ENCODE data around the gene BMP7. TPM values are rescaled to one million over a fixed set of nuclear protein-coding genes. Genes with fewer than 3 reads are reported as not detected.

Gene BMP7
- total RNA-seq, 2 experiments from 2014 or later: not detected

- no peak for DNase-seq
- Mint-ChIP-seq H3K9me3 (no peaks in the 10 kb centered on the region), H3K4me1 (peaks cover 4% of the 10 kb centered on the region), H3K27ac (no peak overlapping the region), H3K4me3 (no peak overlapping the region), H3K27me3 (peaks cover 4% of the 10 kb centered on the region), H3K36me3 (no peaks in the 10 kb centered on the region)
- POLR2A ChIA-PET: no interaction called here
- ATAC-seq (ENCODE audit: low read depth): no peak
These were observed 139.9 kb downstream of the BMP7 start for GRCh38 chr20:57126481-57127092.

GRCh38 chr20:57124800-57125517, 141.5 kb downstream of the BMP7 start:
- H3K9me3 Mint-ChIP-seq: no peaks in the 10 kb centered on the region
- H3K27me3 Mint-ChIP-seq: peaks cover 4% of the 10 kb centered on the region
- no peak overlapping the region for H3K27ac Mint-ChIP-seq
- no peak overlapping the region for H3K4me3 Mint-ChIP-seq
- no peaks in the 10 kb centered on the region for H3K36me3 Mint-ChIP-seq
- no peak for DNase-seq
- POLR2A ChIA-PET: no interaction called here
- no peak for ATAC-seq (ENCODE audit: low read depth)
- H3K4me1 Mint-ChIP-seq: peaks cover 4% of the 10 kb centered on the region

GRCh38 chr20:57124366-57124765, 142.1 kb downstream of the BMP7 start:
- Mint-ChIP-seq H3K36me3 (no peaks in the 10 kb centered on the region), H3K27ac (no peak overlapping the region), H3K4me3 (no peak overlapping the region), H3K9me3 (no peaks in the 10 kb centered on the region), H3K27me3 (peaks cover 4% of the 10 kb centered on the region), H3K4me1 (peaks cover 4% of the 10 kb centered on the region)
- POLR2A ChIA-PET: no interaction called here
- DNase-seq (no peak), ATAC-seq (ENCODE audit: low read depth) (no peak)

- ATAC-seq (ENCODE audit: low read depth): no peak
- peaks cover 4% of the 10 kb centered on the region for H3K4me1 Mint-ChIP-seq
- POLR2A ChIA-PET: no interaction called here
- H3K27me3 Mint-ChIP-seq: peaks cover 4% of the 10 kb centered on the region
- no peak for DNase-seq
- H3K4me3 Mint-ChIP-seq: no peak overlapping the region
- no peak overlapping the region for H3K27ac Mint-ChIP-seq
- no peaks in the 10 kb centered on the region for H3K9me3 Mint-ChIP-seq
- H3K36me3 Mint-ChIP-seq: no peaks in the 10 kb centered on the region
These were observed 142.9 kb downstream of the BMP7 start for GRCh38 chr20:57123504-57123903.

GRCh38 chr20:57122536-57123489, 143.6 kb downstream of the BMP7 start:
- peaks cover 4% of the 10 kb centered on the region for H3K4me1 Mint-ChIP-seq
- POLR2A ChIA-PET: no interaction called here
- no peak overlapping the region for H3K27ac Mint-ChIP-seq

GRCh38 chr20:57118964-57119363, 147.5 kb downstream of the BMP7 start:
- POLR2A ChIA-PET: no interaction called here
- Mint-ChIP-seq H3K9me3 (no peaks in the 10 kb centered on the region), H3K4me1 (no peaks in the 10 kb centered on the region), H3K36me3 (no peaks in the 10 kb centered on the region), H3K27me3 (peaks cover 4% of the 10 kb centered on the region), H3K4me3 (no peak overlapping the region), H3K27ac (no peak overlapping the region)
- DNase-seq (no peak), ATAC-seq (ENCODE audit: low read depth) (no peak)

More at GRCh38 chr20:57122536-57123489, 143.6 kb downstream of the BMP7 start:
- Mint-ChIP-seq H3K9me3 (no peaks in the 10 kb centered on the region), H3K27me3 (peaks cover 4% of the 10 kb centered on the region), H3K36me3 (no peaks in the 10 kb centered on the region), H3K4me3 (no peak overlapping the region)
- ATAC-seq (ENCODE audit: low read depth): no peak
- DNase-seq: no peak

Other genes with a start within 250 kb of the BMP7 start
- gene SPO11, start 63.2 kb upstream of the BMP7 start, total RNA-seq: not detected
- gene RAE1, start 84.6 kb upstream of the BMP7 start, total RNA-seq: 10 to 100 TPM; 31.8 to 34.4 TPM
- gene RBM38, start 124.8 kb upstream of the BMP7 start, total RNA-seq: 10 to 100 TPM; 60.9 to 62.8 TPM